ENCODE results near the gene SHCBP1L. TPM values are rescaled to one million over a fixed set of nuclear protein-coding genes. Genes with fewer than 3 reads are reported as not detected.

SHCBP1L gene
- polyA plus RNA-seq, 5 donors: 0.12 to 0.86 (median 0.45) TPM

Other genes with a start within 250 kb of the SHCBP1L start
- gene NPL, start 163.4 kb downstream of the SHCBP1L start, polyA plus RNA-seq (ENCODE audit: insufficient read depth in 1 of 5, insufficient read length in 5 of 5, low replicate concordance in 1 of 5): 10 to 100 TPM in 1 of 5 donors, 1 to 10 TPM in 4; 5.2 to 10.6 (median 8.5) TPM
- 100 to 1,000 TPM; 218 to 266 (median 254) TPM for gene DHX9, start 113.8 kb downstream of the SHCBP1L start, polyA plus RNA-seq (ENCODE audit: insufficient read depth in 1 of 5, insufficient read length in 5 of 5, low replicate concordance in 1 of 5)
- 100 to 1,000 TPM; 228 to 378 (median 319) TPM for gene LAMC1, start 70.3 kb upstream of the SHCBP1L start, polyA plus RNA-seq (ENCODE audit: insufficient read depth in 1 of 5, insufficient read length in 5 of 5, low replicate concordance in 1 of 5)
- gene LAMC2, start 233.1 kb upstream of the SHCBP1L start, polyA plus RNA-seq (ENCODE audit: insufficient read depth in 1 of 5, insufficient read length in 5 of 5, low replicate concordance in 1 of 5): 10 to 100 TPM; 33.0 to 61.1 (median 44.6) TPM

All from right lung (tissue), 5 donors.